Keratinocyte (primary cell): Measurements from ENCODE around the gene EHHADH.

Experiments
- EZH2 ChIP-seq: IDR thresholded peaks from one replicate; pipeline ENCODE4 v1.6.1; 2012; ENCODE audit warnings: inconsistent platforms, mild to moderate bottlenecking, low read length, moderate library complexity
- TF ChIP-seq, protein P1 (sequence below), 3 experiments: IDR thresholded peaks in 1 of 3; conservative IDR thresholded peaks in 1 of 3; optimal IDR thresholded peaks in 1 of 3; 2 replicates in 2 of 3; 3 replicates in 1 of 3; pipeline versions ENCODE3 to v1.5.1; 2011; ENCODE audit warnings: low read length in 3 of 3, mild to moderate bottlenecking in 3 of 3, moderate library complexity in 2 of 3, control low read depth in 1 of 3, inconsistent platforms in 1 of 3; ENCODE audit not compliant: insufficient read depth in 2 of 3; ENCODE audit errors: extremely low read depth in 1 of 3

DNA sequence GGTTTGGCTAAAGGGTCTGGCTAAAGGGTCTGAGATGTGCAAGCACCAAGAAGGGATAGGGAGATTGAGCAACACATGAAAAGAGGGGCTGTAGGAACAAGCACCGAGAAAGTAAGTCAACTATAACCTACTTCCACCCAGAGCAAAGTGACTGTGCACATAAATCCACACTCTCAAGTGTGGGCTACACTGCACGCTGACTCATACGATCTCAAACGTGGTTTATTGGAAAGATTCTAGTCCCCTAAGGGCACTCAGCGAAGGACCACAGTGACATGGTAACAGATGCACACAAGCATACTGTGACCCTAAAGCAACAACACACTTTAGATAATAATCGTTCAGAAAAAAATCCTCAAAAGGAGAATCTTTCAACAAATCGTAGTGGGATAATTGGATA lies 48.0 kb downstream of the EHHADH start:
- TF ChIP-seq, protein P1, sequence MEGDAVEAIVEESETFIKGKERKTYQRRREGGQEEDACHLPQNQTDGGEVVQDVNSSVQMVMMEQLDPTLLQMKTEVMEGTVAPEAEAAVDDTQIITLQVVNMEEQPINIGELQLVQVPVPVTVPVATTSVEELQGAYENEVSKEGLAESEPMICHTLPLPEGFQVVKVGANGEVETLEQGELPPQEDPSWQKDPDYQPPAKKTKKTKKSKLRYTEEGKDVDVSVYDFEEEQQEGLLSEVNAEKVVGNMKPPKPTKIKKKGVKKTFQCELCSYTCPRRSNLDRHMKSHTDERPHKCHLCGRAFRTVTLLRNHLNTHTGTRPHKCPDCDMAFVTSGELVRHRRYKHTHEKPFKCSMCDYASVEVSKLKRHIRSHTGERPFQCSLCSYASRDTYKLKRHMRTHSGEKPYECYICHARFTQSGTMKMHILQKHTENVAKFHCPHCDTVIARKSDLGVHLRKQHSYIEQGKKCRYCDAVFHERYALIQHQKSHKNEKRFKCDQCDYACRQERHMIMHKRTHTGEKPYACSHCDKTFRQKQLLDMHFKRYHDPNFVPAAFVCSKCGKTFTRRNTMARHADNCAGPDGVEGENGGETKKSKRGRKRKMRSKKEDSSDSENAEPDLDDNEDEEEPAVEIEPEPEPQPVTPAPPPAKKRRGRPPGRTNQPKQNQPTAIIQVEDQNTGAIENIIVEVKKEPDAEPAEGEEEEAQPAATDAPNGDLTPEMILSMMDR (optimal IDR thresholded peaks at IDR 0.05 in 1 of 3, IDR thresholded peaks at IDR 0.05 in 1 of 3, conservative IDR thresholded peaks at IDR 0.05 in 1 of 3; ENCODE audit: extremely low read depth in 1 of 3, insufficient read depth in 2 of 3, low read length in 3 of 3), result no peak
- no peak for TF ChIP-seq EZH2
